NK-92 (cell line): ENCODE data around the gene GTF2F1.
"Not testable (repeated sequence)": the region's sequence is repeated elsewhere in the genome, so short reads cannot be mapped to it uniquely, and the experiment has no call there.

Source experiments
- DNase-seq: peaks from one replicate; lab custom pipeline; 2025; ENCODE audit not compliant: unreplicated experiment; lab: John Stamatoyannopoulos, UW

Gene GTF2F1

GRCh38 chr19:6418562-6418932 lies 25.6 kb upstream of the GTF2F1 start:
- no peak for DNase-seq

GRCh38 chr19:6417713-6418561 lies 25.0 kb upstream of the GTF2F1 start:
- DNase-seq = no peak

DNA sequence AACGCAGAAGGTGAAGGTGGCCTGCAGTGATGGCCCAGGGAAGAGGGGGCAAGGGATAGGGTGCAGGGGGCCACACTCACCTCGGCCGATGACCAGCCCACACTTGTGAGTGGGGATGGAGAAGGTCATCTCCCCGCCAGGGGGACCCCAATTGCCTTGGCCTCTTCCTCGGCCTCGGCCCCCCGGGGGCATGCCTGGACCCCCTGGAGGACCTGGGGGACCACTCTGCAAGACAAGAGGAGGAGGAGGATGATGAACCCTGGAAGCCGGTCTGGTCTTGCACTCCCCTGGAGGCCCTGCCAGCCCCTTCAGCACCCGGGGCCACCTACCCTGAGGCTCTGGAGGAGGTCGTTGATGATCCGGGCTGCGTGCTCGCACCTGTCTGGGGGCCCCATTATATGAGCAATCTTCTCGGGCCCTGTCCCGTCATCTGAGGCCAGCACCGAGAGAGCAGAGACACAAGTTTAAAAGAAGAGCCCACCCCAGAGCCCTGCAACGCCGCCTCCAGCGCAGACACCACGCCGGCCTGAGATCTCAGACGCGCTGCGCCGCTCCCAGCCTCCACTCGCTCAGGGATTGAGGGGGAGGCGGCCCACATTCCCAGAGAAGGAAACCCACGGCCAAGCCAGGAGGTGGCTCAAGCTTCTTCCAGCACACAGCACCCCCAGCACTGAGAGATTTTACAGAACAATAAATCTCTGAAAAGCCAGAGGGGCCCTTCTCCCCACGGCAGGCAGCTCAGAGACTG lies 23.9 kb upstream of the GTF2F1 start:
- no peak for DNase-seq

GRCh38 chr19:6415591-6416190 lies 22.7 kb upstream of the GTF2F1 start:
- no peak for DNase-seq

DNA sequence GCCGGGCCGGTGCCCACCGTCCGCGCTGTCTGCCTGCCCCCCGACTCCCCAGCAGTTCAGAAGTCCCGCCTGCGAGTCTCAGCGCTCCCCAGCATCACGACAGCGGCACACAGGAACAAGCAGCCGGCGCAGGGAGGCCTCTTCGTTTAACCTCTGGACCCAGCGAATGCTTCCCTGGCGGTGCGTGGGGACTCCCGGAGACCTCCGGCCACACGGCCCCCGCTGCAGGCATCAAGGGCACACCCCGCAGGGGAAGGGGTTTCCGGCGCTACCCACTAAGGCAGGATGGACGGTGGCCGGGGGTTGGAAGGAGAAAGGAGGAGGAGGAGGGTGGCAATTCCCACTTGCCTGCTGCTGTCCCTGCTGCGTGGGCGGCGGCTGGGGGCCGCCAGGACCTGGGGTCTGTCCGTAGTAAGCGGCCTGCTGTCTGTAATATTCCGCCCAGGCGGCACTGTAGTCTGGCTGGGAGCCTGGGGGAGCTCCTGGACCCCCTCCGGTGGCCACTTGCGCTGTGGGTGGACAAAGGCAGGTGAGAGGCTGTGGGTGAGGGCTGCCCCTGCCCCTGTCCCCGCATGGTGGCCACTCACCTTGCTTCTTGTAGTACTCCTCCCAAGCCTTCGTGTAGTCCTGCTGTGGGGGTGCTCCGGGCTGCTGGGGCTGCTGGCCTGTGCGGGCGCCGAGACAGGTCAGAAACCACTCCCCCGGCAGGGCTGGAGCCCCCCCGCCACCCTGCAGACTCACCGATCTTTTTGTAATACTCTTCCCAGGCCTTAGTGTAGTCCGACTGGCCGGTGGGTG lies 22.0 kb upstream of the GTF2F1 start:
- no peak for DNase-seq

- no peak for DNase-seq
These were observed 21.0 kb upstream of the GTF2F1 start for GRCh38 chr19:6413721-6414643.

DNA sequence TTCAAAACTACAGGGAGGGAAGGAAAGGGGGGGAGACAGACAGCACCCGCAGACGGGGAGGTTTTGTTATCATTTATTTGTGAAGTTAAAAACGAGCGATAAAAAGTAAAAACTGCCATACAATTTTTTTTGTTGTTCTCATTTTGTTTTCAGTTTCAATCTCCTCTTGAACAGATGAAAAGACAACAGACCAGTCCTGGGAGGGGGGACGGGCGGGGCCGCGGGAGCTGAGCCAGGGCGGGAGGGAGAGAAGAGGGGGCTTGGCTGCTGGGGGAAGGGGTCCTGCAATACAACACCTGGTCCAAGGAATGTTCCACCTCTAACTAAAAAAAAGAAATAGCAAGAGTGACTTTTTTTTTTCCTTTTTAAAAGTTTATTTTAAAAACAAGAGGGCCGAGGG lies 20.3 kb upstream of the GTF2F1 start:
- DNase-seq = no peak

DNA sequence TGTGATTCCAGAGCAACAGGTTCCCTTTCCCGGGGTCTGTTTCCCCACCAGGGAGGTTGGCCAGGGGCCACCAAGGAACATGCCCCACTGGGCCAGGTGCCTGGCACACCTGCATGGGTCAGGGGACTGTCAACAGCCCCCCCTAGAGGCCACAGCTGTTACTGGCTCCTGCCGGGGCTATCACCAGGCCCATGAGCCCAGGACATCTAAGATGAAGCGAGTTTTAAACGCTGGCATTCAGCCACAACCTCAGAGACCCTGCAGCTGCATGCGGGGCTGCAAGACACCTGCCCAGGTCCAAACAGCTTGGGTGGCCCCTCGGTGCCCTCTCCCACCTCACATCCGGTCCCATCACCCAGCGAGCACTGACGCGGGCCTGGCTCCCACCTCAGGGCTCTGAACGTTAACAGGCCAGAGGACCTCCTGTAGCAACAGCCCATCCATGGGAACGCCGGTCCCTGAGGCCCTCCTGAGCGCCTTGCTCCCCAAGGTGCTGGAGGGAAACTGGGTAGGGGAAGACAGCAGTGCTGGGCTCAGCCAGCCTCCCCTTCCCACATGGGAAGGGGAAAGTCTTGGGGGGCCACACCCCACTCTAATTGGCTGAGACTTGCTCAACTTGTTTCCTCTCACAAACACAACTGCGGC lies 19.6 kb upstream of the GTF2F1 start:
- no peak for DNase-seq

- no peak for DNase-seq
These were observed 19.1 kb upstream of the GTF2F1 start for GRCh38 chr19:6412061-6412446.

DNA sequence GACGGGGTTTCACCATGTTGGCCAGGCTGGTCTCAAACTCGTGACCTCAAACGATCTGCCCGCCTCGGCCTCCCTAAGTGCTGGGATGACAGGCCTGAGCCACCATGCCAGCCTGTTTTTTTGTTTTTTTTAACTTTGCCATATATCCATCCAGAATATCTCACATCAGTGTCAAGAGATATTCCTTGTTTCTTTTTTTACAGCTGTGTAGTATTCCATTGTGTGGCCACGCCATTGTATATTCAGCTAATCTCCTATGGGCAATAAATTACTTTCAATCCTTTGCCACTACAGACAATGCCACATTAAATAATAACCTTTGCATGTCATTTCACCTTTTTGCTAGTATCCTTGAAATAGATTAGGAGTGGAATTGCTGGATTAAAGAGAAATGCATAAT lies 16.4 kb upstream of the GTF2F1 start:
- no peak for DNase-seq

GRCh38 chr19:6406401-6406800 lies 13.4 kb upstream of the GTF2F1 start:
- DNase-seq = no peak

DNA sequence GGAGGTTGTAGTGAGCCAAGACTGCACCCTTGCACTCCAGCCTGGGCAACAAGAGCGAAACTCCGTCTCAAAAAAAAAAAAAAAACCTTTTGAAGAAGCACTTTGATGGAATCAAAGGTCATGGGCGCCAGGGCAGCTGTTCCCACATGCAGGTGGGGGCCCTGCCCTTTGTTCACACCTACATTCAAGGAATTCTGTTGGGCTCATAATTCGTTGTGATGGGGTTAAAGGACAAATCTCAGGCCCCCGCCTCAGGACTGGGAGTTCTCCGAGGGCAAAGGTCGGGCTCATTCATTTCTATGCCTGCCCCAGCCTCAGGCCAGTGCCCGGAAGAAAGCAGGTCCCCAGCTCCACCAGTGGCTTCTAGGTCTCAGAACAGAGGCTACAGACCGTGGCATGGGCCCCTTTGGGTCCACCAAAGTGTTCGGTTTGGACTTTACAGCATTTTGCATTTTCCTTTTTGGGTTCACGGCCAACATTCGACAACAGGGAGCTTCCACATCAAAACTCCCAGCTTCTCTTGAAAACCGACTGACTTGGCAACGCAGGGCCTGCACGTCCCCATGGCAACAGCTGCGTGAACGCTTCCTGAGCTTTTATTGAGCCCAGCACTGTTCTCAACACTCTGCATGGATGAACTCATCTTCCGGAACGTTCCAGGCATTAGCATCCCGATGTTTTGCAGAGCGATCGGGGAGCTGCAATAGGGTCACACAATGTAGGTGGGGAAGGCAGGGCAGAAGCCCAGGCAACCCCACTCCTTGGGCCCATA lies 10.1 kb upstream of the GTF2F1 start:
- no peak for DNase-seq

DNA sequence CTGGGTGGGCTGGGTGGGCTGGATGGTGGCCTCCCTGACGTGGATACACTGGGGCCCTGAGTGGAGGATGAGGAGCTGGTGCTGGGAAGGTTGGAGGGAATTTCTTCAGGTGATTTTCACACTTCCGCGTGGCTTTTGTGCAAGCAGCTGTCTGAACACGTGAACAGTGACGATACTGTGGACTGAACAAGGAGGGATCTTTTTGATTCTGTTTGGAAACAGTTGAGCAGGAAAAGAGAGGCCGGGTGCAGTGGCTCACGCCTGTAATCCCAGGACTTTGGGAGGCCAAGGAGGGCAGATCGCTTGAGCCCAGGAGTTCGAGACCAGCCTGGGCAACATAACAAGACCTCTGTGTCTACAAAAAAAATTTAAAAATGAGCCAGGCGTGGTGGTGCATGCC lies 9.1 kb upstream of the GTF2F1 start:
- DNase-seq = no peak

DNA sequence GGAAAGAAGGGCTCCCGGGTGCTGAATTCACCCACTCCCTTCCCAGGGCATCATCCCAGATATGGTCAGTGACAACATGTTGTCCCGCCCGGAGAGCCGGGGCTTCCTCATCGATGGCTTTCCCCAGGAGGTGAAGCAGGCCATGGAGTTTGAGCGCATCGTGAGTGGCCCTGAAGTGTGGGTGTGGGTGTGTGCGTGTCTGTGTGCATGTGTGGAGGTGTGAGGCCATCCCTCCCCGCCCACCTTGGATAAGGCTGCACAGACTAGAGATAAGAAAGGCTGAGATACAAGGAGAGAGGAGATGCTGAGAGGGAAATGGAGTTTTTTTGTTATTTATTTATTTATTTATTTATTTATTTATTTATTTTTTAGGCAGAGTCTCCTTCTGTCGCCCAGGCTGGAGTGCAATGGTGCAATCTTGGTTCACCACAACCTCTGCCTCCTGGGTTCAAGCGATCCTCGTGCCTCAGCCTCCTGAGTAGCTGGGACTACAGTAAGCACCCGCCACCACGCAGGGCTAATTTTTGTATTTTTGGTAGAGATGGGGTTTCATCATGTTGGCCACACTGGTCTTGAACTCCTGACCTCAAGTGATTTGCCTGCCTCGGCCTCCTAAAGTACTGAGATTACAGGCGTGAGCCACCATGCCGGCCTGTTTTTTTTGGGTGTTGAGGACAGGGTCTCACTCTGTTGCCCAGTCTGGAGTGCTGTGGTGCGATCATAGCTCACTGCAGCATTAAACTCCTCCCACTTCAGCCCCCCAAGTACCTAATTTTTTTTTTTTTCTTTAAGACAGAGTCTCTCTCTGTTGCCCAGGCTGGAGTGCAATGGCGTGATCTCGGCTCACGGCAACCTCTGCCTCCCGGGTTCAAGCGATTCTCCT lies 7.3 kb upstream of the GTF2F1 start:
- DNase-seq = not testable (repeated sequence)

GRCh38 chr19:6396305-6396704 lies 3.3 kb upstream of the GTF2F1 start:
- no peak for DNase-seq

GRCh38 chr19:6394831-6395230 lies 1.9 kb upstream of the GTF2F1 start:
- no peak for DNase-seq

- DNase-seq = no peak
These were observed 1.0 kb upstream of the GTF2F1 start for GRCh38 chr19:6393983-6394412.
